ENCODE results near the gene TTBK1. TPM values are rescaled to one million over a fixed set of nuclear protein-coding genes. Genes with fewer than 3 reads are reported as not detected.

Gene TTBK1
- total RNA-seq, 1 experiment from 2014 or later = 0.68 TPM

DNA sequence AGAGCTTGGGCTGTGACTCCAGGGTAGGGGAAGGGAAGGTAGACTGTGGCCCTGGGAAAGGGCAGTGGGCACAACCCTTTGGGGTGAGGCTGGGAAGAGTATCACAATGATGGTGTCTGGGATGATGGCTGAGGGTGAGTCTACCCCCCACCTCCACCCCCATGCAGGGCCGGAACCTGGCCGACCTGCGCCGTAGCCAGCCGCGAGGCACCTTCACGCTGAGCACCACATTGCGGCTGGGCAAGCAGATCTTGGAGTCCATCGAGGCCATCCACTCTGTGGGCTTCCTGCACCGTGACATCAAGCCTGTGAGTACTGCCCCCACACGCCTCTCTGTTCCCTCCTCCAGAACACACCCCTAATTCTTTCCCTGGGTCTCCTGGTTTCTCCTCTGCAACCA lies 10.1 kb downstream of the TTBK1 start (continued):
- TF ChIP-seq, protein P1, sequence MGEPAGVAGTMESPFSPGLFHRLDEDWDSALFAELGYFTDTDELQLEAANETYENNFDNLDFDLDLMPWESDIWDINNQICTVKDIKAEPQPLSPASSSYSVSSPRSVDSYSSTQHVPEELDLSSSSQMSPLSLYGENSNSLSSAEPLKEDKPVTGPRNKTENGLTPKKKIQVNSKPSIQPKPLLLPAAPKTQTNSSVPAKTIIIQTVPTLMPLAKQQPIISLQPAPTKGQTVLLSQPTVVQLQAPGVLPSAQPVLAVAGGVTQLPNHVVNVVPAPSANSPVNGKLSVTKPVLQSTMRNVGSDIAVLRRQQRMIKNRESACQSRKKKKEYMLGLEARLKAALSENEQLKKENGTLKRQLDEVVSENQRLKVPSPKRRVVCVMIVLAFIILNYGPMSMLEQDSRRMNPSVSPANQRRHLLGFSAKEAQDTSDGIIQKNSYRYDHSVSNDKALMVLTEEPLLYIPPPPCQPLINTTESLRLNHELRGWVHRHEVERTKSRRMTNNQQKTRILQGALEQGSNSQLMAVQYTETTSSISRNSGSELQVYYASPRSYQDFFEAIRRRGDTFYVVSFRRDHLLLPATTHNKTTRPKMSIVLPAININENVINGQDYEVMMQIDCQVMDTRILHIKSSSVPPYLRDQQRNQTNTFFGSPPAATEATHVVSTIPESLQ (CRISPR knock-in tag; IDR thresholded peaks at IDR 0.05) = no peak
- TF ChIP-seq, protein P2, sequence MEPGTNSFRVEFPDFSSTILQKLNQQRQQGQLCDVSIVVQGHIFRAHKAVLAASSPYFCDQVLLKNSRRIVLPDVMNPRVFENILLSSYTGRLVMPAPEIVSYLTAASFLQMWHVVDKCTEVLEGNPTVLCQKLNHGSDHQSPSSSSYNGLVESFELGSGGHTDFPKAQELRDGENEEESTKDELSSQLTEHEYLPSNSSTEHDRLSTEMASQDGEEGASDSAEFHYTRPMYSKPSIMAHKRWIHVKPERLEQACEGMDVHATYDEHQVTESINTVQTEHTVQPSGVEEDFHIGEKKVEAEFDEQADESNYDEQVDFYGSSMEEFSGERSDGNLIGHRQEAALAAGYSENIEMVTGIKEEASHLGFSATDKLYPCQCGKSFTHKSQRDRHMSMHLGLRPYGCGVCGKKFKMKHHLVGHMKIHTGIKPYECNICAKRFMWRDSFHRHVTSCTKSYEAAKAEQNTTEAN (CRISPR knock-in tag; IDR thresholded peaks at IDR 0.05) = no peak
- TF ChIP-seq, protein P3, sequence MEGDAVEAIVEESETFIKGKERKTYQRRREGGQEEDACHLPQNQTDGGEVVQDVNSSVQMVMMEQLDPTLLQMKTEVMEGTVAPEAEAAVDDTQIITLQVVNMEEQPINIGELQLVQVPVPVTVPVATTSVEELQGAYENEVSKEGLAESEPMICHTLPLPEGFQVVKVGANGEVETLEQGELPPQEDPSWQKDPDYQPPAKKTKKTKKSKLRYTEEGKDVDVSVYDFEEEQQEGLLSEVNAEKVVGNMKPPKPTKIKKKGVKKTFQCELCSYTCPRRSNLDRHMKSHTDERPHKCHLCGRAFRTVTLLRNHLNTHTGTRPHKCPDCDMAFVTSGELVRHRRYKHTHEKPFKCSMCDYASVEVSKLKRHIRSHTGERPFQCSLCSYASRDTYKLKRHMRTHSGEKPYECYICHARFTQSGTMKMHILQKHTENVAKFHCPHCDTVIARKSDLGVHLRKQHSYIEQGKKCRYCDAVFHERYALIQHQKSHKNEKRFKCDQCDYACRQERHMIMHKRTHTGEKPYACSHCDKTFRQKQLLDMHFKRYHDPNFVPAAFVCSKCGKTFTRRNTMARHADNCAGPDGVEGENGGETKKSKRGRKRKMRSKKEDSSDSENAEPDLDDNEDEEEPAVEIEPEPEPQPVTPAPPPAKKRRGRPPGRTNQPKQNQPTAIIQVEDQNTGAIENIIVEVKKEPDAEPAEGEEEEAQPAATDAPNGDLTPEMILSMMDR (IDR thresholded peaks at IDR 0.05) = no peak
- TF ChIP-seq ZNF317 (CRISPR knock-in tag; IDR thresholded peaks at IDR 0.05; ENCODE audit: borderline replicate concordance, low read depth) = no peak
- TF ChIP-seq ZNF121 (CRISPR knock-in tag; IDR thresholded peaks at IDR 0.05) = no peak
- TF ChIP-seq TP53 (CRISPR knock-in tag; IDR thresholded peaks at IDR 0.05) = no peak
- TF ChIP-seq, protein P4, sequence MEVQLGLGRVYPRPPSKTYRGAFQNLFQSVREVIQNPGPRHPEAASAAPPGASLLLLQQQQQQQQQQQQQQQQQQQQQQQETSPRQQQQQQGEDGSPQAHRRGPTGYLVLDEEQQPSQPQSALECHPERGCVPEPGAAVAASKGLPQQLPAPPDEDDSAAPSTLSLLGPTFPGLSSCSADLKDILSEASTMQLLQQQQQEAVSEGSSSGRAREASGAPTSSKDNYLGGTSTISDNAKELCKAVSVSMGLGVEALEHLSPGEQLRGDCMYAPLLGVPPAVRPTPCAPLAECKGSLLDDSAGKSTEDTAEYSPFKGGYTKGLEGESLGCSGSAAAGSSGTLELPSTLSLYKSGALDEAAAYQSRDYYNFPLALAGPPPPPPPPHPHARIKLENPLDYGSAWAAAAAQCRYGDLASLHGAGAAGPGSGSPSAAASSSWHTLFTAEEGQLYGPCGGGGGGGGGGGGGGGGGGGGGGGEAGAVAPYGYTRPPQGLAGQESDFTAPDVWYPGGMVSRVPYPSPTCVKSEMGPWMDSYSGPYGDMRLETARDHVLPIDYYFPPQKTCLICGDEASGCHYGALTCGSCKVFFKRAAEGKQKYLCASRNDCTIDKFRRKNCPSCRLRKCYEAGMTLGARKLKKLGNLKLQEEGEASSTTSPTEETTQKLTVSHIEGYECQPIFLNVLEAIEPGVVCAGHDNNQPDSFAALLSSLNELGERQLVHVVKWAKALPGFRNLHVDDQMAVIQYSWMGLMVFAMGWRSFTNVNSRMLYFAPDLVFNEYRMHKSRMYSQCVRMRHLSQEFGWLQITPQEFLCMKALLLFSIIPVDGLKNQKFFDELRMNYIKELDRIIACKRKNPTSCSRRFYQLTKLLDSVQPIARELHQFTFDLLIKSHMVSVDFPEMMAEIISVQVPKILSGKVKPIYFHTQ (CRISPR knock-in tag; IDR thresholded peaks at IDR 0.05) = no peak
- TF ChIP-seq, protein P5, sequence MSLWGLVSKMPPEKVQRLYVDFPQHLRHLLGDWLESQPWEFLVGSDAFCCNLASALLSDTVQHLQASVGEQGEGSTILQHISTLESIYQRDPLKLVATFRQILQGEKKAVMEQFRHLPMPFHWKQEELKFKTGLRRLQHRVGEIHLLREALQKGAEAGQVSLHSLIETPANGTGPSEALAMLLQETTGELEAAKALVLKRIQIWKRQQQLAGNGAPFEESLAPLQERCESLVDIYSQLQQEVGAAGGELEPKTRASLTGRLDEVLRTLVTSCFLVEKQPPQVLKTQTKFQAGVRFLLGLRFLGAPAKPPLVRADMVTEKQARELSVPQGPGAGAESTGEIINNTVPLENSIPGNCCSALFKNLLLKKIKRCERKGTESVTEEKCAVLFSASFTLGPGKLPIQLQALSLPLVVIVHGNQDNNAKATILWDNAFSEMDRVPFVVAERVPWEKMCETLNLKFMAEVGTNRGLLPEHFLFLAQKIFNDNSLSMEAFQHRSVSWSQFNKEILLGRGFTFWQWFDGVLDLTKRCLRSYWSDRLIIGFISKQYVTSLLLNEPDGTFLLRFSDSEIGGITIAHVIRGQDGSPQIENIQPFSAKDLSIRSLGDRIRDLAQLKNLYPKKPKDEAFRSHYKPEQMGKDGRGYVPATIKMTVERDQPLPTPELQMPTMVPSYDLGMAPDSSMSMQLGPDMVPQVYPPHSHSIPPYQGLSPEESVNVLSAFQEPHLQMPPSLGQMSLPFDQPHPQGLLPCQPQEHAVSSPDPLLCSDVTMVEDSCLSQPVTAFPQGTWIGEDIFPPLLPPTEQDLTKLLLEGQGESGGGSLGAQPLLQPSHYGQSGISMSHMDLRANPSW (CRISPR knock-in tag; conservative IDR thresholded peaks at IDR 0.05; ENCODE audit: low read depth) = no peak
- TF ChIP-seq, protein P6, sequence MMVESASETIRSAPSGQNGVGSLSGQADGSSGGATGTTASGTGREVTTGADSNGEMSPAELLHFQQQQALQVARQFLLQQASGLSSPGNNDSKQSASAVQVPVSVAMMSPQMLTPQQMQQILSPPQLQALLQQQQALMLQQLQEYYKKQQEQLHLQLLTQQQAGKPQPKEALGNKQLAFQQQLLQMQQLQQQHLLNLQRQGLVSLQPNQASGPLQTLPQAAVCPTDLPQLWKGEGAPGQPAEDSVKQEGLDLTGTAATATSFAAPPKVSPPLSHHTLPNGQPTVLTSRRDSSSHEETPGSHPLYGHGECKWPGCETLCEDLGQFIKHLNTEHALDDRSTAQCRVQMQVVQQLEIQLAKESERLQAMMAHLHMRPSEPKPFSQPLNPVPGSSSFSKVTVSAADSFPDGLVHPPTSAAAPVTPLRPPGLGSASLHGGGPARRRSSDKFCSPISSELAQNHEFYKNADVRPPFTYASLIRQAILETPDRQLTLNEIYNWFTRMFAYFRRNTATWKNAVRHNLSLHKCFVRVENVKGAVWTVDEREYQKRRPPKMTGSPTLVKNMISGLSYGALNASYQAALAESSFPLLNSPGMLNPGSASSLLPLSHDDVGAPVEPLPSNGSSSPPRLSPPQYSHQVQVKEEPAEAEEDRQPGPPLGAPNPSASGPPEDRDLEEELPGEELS (CRISPR knock-in tag; IDR thresholded peaks at IDR 0.05) = no peak
- no peak for TF ChIP-seq GRHL2 (CRISPR knock-in tag; IDR thresholded peaks at IDR 0.05; ENCODE audit: insufficient replicate concordance, severe bottlenecking)

DNA sequence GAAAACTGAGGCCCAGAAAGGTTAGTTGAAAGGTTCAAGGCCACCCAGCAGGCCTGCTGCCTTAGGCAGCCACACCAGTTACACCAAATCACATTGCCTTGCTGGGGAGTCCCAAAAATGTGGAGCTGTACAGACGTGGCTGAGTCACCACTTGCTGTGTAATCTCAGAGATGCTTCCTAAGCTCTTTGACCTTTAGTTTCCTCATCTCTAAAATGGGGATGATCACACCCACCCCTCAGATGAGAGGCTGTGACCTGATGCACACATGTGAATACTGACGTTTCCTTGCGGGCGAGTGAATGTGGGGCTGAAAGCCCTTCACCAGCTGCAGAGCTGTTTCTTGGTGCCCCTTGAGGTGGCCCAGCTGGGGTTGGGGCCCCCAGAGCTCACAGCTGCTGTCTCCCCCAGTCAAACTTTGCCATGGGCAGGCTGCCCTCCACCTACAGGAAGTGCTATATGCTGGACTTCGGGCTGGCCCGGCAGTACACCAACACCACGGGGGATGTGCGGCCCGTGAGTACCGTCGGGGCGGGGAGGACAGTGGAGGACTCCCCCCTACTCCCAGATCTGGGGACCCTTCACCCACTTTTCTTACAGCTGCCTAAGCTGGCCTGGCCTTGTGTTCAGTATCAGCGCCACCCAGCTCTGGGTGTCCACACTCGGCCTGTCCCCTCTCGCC lies 11.0 kb downstream of the TTBK1 start:
- POLR2A ChIA-PET = no interaction called here
- Mint-ChIP-seq H3K36me3 (no peaks in the 10 kb centered on the region), H3K9me3 (no peaks in the 10 kb centered on the region), H3K4me1 (peaks cover 26% of the 10 kb centered on the region), H3K27ac (peak overlapping the region; percentile 57; the same call in 1 of the 2 replicates), H3K27me3 (ENCODE audit: low read depth) (peaks cover 7% of the 10 kb centered on the region), H3K4me3 (no peak overlapping the region)
- CTCF ChIA-PET = interaction anchor here (1.1 kb wide), 1 partner anchor 9 kb away, joined by 3 read pairs; no protein-coding TSS in a partner anchor
- no peak for DNase-seq (ENCODE audit: low spot score)
- TF ChIP-seq, protein P2 (CRISPR knock-in tag; IDR thresholded peaks at IDR 0.05) = no peak
- TF ChIP-seq, protein P7, sequence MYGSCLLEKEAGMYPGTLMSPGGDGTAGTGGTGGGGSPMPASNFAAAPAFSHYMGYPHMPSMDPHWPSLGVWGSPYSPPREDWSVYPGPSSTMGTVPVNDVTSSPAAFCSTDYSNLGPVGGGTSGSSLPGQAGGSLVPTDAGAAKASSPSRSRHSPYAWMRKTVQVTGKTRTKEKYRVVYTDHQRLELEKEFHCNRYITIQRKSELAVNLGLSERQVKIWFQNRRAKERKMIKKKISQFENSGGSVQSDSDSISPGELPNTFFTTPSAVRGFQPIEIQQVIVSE (CRISPR knock-in tag; IDR thresholded peaks at IDR 0.05; ENCODE audit: borderline replicate concordance) = no peak
- no peak for TF ChIP-seq SMAD3 (CRISPR knock-in tag; IDR thresholded peaks at IDR 0.05; ENCODE audit: borderline replicate concordance)
- TF ChIP-seq ZNF219 (CRISPR knock-in tag; IDR thresholded peaks at IDR 0.05; ENCODE audit: borderline replicate concordance) = no peak
- TF ChIP-seq JAZF1 (CRISPR knock-in tag; IDR thresholded peaks at IDR 0.05) = no peak
- TF ChIP-seq FOXJ3 (CRISPR knock-in tag; IDR thresholded peaks at IDR 0.05; ENCODE audit: borderline replicate concordance) = no peak
- ATAC-seq = no peak

All from WTC11 (cell line).